GM13976 (cell line): ENCODE measurements around the gene NCCRP1.

Experiments
- DNase-seq: peaks from one replicate; pipeline ENCODE4 v3.0.0; 2012; ENCODE audit warnings: low spot score
- CTCF ChIP-seq: IDR thresholded peaks from 2 replicates; pipeline ENCODE4 v1.5.1; 2012; ENCODE audit warnings: borderline replicate concordance, mild to moderate bottlenecking; ENCODE audit not compliant: insufficient read depth; ENCODE audit errors: extremely low read depth, missing control alignments, control extremely low read depth
- in situ Hi-C: fragments of 300-500 bp; cut with MboI; formaldehyde crosslinking; loops from one replicate; pipeline ENCODE4 v1.12.0; 2022; ENCODE audit warnings: low sequenced_read_pairs, mixed read lengths, inconsistent platforms; ENCODE audit not compliant: unreplicated experiment

The NCCRP1 gene

GRCh38 chr19:39157997-39158389 lies 38.8 kb upstream of the NCCRP1 start:
- in situ Hi-C loops = no loop called here
- TF ChIP-seq CTCF = no peak
- no peak for DNase-seq

GRCh38 chr19:39158646-39159260 lies 38.0 kb upstream of the NCCRP1 start:
- in situ Hi-C loops = no loop called here
- TF ChIP-seq CTCF = no peak
- no peak for DNase-seq

- no peak for TF ChIP-seq CTCF
- DNase-seq = no peak
- in situ Hi-C loops = no loop called here
These were observed 36.3 kb upstream of the NCCRP1 start for GRCh38 chr19:39160523-39160861.

- no peak for TF ChIP-seq CTCF
- no peak for DNase-seq
- in situ Hi-C loops = no loop called here
These were observed 35.7 kb upstream of the NCCRP1 start for GRCh38 chr19:39160889-39161672.

GRCh38 chr19:39162441-39163043 lies 34.2 kb upstream of the NCCRP1 start:
- no peak for TF ChIP-seq CTCF
- in situ Hi-C loops = no loop called here
- no peak for DNase-seq

GRCh38 chr19:39163621-39164020 lies 33.1 kb upstream of the NCCRP1 start:
- TF ChIP-seq CTCF = no peak
- in situ Hi-C loops = no loop called here
- no peak for DNase-seq

GRCh38 chr19:39164289-39164688 lies 32.5 kb upstream of the NCCRP1 start:
- in situ Hi-C loops = no loop called here
- DNase-seq = no peak
- TF ChIP-seq CTCF = no peak
